Omental fat pad (tissue), 4 donors: Measurements from ENCODE around the gene DNAJC25. TPM values are rescaled to one million over a fixed set of nuclear protein-coding genes. Genes with fewer than 3 reads are reported as not detected.
A peak's percentile ranks its signal among the peaks of the same experiment; 100 is the strongest.

Experiments
- ATAC-seq: fragments of 150-250 bp; one replicate; pipeline ENCODE4 v1.9.1; 2016; ENCODE audit warnings: mild to moderate bottlenecking, moderate library complexity; ENCODE audit not compliant: low FRiP score
- DNase-seq: peaks from one replicate; pipeline ENCODE4 v3.0.0-alpha.2; 2019; ENCODE audit warnings: low spot score
- total RNA-seq, 4 donors: library from RNA; depleted of rRNA; stranded (reverse); fragments of >200 nt; gene quantifications; one replicate each; pipeline ENCODE4 v1.1.0, GENCODE V29; 2016
- TF ChIP-seq, protein P1 (sequence below), 3 donors: fragments of 450-650 bp; IDR thresholded peaks; one replicate each; pipeline ENCODE4 v1.5.1; 2016 to 2017; ENCODE audit warnings: antibody characterized with exemption in 3 of 3, mild to moderate bottlenecking in 3 of 3, moderate library complexity in 2 of 3

DNAJC25 gene
- total RNA-seq, 4 donors from 2014 or later = 10.4 to 15.1 (median 14.0) TPM

DNA sequence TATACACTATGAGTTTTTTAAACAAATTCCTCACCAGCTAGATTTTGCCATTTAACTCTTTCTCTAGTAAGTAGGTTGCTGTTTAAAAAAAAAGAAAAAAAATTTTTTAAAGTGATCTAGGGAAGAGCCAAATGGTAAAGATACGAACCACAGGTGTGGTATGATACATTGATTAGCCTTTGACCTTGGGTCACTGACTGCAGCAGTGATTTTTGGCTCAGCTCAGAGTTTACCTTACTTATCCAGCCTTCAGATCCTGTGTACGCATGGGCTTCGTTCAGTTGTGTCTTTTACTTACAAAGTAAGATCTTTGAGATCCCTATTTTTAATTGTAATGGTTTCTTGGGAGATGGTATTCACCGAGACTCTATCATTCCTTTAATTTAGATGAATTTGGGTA is 17.9 kb downstream of the DNAJC25 start:
- ATAC-seq = no peak
- TF ChIP-seq, protein P1, sequence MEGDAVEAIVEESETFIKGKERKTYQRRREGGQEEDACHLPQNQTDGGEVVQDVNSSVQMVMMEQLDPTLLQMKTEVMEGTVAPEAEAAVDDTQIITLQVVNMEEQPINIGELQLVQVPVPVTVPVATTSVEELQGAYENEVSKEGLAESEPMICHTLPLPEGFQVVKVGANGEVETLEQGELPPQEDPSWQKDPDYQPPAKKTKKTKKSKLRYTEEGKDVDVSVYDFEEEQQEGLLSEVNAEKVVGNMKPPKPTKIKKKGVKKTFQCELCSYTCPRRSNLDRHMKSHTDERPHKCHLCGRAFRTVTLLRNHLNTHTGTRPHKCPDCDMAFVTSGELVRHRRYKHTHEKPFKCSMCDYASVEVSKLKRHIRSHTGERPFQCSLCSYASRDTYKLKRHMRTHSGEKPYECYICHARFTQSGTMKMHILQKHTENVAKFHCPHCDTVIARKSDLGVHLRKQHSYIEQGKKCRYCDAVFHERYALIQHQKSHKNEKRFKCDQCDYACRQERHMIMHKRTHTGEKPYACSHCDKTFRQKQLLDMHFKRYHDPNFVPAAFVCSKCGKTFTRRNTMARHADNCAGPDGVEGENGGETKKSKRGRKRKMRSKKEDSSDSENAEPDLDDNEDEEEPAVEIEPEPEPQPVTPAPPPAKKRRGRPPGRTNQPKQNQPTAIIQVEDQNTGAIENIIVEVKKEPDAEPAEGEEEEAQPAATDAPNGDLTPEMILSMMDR (IDR thresholded peaks at IDR 0.05) = no peak
- DNase-seq = no peak

DNA sequence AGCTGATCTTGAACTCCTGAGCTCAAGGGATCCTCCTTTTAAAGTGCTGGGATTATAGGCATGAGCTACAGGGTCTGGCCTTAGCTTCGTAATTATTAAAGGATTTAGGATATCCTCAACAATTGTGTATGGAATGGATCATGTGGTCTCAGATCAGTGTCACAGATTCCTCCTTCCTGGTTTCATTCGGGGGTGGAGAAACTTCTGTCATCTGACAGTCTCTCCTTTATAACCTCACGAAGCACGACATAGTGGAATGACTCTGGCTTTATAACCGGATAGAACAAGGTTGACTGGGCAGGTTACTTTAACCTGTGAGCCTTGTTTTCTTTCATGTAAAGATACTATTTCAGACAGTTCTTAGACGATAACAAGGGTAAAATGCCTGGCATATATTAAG is 25.9 kb downstream of the DNAJC25 start:
- ATAC-seq = no peak
- TF ChIP-seq, protein P1 (IDR thresholded peaks at IDR 0.05) = no peak
- no peak for DNase-seq

DNA sequence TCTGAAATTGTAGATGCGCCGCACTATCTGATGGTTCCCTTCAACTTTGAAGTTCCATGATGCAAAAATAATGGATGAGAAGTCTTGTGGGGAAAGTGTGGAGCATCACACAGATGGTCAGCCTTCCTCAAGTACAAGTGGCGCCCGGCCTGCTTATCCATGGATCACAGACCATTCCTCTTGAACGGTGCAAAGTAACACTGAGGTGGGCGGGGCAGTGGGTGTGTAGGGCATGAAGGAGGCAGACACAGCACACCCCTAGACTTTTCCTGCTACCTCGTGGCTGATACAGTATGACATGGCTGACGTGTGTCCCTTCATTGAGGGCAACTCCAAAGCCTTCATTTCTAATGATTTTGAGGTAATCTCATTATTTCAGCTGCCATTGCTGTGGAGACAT is 27.8 kb downstream of the DNAJC25 start:
- no peak for ATAC-seq
- TF ChIP-seq, protein P1 (IDR thresholded peaks at IDR 0.05) = no peak
- no peak for DNase-seq

DNA sequence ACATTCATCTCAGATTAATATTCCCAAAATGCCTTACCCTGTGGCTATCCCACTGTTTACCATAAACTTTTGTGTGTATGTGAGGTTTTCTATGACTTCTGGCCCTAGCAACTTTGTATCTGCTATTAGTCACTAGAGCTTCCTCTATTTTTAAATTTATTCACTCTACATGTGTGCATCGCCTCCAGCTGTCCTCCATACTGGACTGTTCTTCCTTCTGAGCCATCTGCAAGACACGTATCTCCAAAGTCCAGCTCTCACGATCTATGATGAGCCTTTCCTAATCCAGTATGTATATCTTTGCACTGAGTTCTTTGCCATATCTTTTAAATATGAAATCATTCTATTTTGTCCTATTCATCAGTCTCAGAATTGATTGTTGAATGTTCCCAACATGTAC is 28.6 kb downstream of the DNAJC25 start:
- ATAC-seq (no peak), DNase-seq (no peak)
- TF ChIP-seq, protein P1 (IDR thresholded peaks at IDR 0.05) = no peak

DNA sequence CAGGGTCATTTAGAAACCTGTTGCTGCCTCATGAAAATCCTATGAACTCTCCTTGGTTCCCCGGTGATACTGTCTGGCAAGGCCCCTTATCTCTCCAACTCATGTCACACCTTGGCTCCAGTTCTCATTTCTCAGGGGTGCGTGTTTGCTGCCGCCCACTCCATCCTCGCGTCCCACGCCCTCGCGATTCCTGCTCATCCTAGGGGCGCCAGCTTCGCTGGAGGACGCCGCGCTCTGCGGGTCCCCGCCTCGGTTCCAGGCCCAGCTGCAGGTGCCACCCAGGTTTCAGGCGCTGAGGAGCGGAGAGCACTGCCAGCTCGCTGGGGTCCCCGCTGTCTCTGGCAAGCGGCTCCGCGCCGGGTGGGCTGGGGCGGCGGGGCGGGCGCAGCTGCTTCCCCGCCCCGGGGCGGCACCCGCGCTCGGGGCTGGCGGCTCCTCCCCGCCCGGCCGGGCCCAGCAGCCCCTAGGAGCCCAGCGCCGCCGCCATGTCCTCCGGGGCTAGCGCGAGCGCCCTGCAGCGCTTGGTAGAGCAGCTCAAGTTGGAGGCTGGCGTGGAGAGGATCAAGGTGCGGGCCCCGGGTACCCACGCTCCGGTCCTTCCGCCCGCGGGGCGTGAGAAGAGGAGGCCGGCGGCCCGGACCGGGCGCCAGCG is 30.1 kb downstream of the DNAJC25 start, which contains the start of gene GNG10:
GNG10 (plus strand) TSS at position 456 of the 652 bp plus-strand sequence; CDS start at position 486, 30 bp downstream.
- DNase-seq (peak; percentile 23), ATAC-seq (peak; percentile 87)
- TF ChIP-seq, protein P1 (IDR thresholded peaks at IDR 0.05) = no peak

DNA sequence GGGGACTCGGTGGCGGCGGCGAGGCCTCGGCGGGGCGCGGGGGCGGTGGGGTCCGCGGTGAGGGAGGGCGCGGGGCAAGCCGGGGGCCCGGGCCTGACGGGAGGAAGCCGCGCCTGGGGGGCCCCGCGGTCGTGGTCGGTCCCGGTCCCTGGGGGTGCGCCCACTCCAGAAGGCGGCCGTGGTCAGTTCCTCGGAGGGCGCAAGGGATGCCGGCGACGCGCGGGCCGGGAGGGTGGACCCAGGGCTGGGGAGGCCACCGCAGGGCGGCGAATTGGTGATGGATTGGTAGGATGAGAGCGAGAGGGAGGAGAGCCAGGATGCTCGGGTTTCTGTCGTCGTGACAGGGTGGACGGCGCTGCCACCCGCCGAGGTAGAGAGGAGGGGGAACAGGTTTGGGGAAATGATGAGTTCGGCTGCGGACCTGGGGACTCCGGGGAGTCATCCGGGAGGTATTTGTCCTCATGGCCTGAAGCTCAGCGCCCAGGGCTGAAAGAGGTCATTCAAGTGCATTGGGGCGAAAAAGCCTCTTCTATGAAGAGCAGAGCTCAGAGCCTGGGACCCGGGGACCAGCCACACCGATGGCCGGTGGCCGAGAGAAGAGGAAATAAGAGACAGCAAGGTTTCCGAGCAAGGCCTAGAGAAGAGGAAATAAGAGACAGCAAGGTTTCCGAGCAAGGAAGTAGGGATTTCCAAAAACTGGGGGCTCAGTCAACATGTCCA is 30.8 kb downstream of the DNAJC25 start:
- DNase-seq (no peak), ATAC-seq (peak; percentile 58)
- TF ChIP-seq, protein P1 (IDR thresholded peaks at IDR 0.05) = no peak
